ENCODE results near the gene SUN3.

Gene SUN3

DNA sequence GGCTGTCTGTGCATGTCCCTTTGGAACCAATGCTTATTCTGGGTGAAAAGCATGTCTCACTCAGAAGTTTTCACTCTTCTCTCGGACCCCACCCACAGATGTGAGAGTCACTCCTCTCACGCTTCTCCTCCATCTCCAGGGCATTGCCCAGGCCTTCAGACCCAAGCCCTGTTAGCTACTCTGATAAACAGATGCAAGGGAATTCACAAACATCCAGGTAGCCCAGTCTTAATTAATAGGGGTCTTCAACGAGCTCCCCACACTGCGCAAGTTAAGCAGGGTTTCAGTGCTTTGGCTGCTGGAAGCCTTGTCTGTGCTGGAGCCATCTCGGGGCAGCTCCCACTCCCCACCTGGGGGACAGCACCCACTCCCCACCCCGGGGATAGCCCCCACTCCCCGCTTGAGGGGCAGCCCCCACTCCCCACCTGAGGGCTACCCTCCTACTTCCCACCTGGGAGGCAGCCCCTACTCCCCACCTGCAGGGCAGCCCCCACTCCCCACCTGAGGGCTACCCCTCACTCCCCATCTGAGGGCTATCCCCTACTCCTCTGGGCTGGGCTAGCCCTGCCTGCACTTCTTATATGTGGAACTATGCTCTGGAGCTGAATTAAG lies 89.4 kb downstream of the SUN3 start:
- Histone ChIP-seq H3K4me1 (peaks cover 14% of the 10 kb centered on the region), H3K9me3 (no peaks in the 10 kb centered on the region), H3K27me3 (no peaks in the 10 kb centered on the region), H3K4me3 (ENCODE audit: low read depth, low read length) (no peak overlapping the region), H3K36me3 (no peaks in the 10 kb centered on the region)
- TF ChIP-seq CTCF (IDR thresholded peaks at IDR 0.05; ENCODE audit: low read depth, low read length), result no peak
- DNase-seq, result no peak

DNA sequence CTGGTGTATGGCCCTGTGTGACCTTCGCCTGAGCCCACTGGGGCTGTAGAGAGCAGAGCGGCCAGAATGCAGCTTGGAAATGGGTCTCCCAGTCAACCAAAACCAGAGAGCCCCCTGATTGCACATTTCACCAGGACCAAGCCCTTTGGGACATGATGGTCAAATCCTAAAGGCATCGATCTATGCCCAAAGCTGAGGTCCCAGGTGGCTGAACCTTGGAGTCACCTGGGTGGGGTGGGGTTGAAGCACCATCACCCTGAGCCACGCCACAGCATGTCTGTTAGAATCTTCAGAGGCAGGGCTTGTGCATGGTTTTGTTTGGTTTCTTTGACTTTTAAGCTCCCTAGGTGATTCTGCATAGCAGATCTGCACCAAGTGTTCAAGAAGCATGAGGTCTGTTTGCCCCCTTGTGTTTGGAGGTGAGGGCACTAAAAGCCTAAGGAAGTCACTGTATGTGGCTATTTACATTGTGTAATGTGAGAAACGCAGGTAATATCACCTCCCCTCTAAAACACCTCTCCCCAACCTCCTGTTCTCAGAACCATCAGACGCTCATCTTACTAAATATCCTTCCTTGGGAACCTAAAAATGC lies 90.2 kb downstream of the SUN3 start:
- DNase-seq, result no peak
- no peaks in the 10 kb centered on the region for H3K36me3 ChIP-seq
- H3K27me3 ChIP-seq, result no peaks in the 10 kb centered on the region
- no peaks in the 10 kb centered on the region for H3K9me3 ChIP-seq
- no peak overlapping the region for H3K4me3 ChIP-seq (ENCODE audit: low read depth, low read length)
- H3K4me1 ChIP-seq, result peaks cover 6% of the 10 kb centered on the region
- no peak for TF ChIP-seq CTCF (IDR thresholded peaks at IDR 0.05; ENCODE audit: low read depth, low read length)

GRCh38 chr7:47937711-47938573 lies 91.0 kb downstream of the SUN3 start:
- DNase-seq, result no peak
- H3K9me3 ChIP-seq, result no peaks in the 10 kb centered on the region

More at GRCh38 chr7:47937711-47938573, 91.0 kb downstream of the SUN3 start:
- H3K36me3 ChIP-seq, result no peaks in the 10 kb centered on the region
- H3K27me3 ChIP-seq, result no peaks in the 10 kb centered on the region
- H3K4me1 ChIP-seq, result 0 out of 2 replicates have a peak, but pooled peaks cover 3% of the 10 kb centered on the region
- H3K4me3 ChIP-seq (ENCODE audit: low read depth, low read length), result no peak overlapping the region
- no peak for TF ChIP-seq CTCF (IDR thresholded peaks at IDR 0.05; ENCODE audit: low read depth, low read length)
